Liver (tissue), 3 donors: ENCODE data around the gene RASL12.

Source experiments
- EGR1 ChIP-seq, 2 donors: IDR thresholded peaks; 2 replicates each; pipeline ENCODE4 v1.6.1; 2016 to 2018; ENCODE audit warnings: antibody characterized with exemption in 2 of 2, low read depth in 2 of 2
- GABPA ChIP-seq, 2 donors: IDR thresholded peaks in 1 of 2; conservative IDR thresholded peaks in 1 of 2; 2 replicates each; pipeline ENCODE4 v1.6.1; 2016; ENCODE audit warnings: antibody characterized with exemption in 2 of 2, mild to moderate bottlenecking in 1 of 2, moderate library complexity in 1 of 2
- HNF4G ChIP-seq: IDR thresholded peaks from 2 replicates; pipeline ENCODE4 v1.6.1; 2016; ENCODE audit warnings: antibody characterized with exemption
- JUND ChIP-seq, 2 donors: IDR thresholded peaks; 2 replicates each; pipeline ENCODE4 v1.6.1; 2016; ENCODE audit warnings: antibody characterized with exemption in 2 of 2
- RAD21 ChIP-seq, 2 donors: IDR thresholded peaks; 2 replicates each; pipeline ENCODE4 v1.6.1; 2016; ENCODE audit warnings: antibody characterized with exemption in 2 of 2, mild to moderate bottlenecking in 2 of 2
- SP1 ChIP-seq: IDR thresholded peaks from 2 replicates; pipeline ENCODE4 v1.6.1; 2018; ENCODE audit warnings: antibody characterized with exemption, mild to moderate bottlenecking
- TAF1 ChIP-seq: conservative IDR thresholded peaks from 2 replicates; pipeline ENCODE4 v1.6.1; 2016; ENCODE audit warnings: antibody characterized with exemption, mild to moderate bottlenecking
- YY1 ChIP-seq: IDR thresholded peaks from 2 replicates; pipeline ENCODE4 v1.6.1; 2016; ENCODE audit warnings: antibody characterized with exemption, mild to moderate bottlenecking
- TF ChIP-seq, protein P1 (sequence below): fragments of 150-350 bp; IDR thresholded peaks from 2 replicates; pipeline ENCODE4 v1.5.1; 2017; ENCODE audit warnings: improper control_type of control experiment, low read depth, low read length; ENCODE audit not compliant: missing input control
- TF ChIP-seq, protein P2 (sequence below): IDR thresholded peaks from 2 replicates; pipeline ENCODE4 v1.6.1; 2016; ENCODE audit warnings: antibody characterized with exemption
- TF ChIP-seq, protein P3 (sequence below): IDR thresholded peaks from 2 replicates; pipeline ENCODE4 v1.6.1; 2016; ENCODE audit warnings: antibody characterized with exemption
- TF ChIP-seq, protein P4 (sequence below): IDR thresholded peaks from 2 replicates; pipeline ENCODE4 v1.6.1; 2016; ENCODE audit warnings: antibody characterized with exemption
- donor health status: healthy.
- donor health status: healthy.

DNA sequence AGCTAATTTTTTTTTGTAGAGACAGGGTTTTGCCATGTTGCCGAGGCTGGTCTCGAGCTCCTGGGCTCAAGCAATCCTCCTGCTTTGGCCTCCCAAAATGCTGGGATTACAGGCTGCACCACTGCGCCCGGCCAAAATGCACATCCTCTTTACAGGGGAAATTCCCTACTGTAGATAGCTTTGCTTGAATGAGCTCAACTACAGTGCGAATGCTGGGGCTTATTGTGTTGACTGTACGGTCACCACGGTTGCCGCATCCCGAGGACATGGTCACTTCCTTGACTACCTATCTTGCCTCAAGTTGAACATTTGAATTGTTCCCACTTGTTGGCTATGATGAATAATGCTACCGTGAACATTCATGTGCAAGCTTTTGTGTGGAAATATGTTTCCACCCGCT is 33.1 kb downstream of the RASL12 start:
- no peak for TF ChIP-seq GABPA (IDR thresholded peaks at IDR 0.05 in 1 of 2, conservative IDR thresholded peaks at IDR 0.05 in 1 of 2)
- TF ChIP-seq, protein P1, sequence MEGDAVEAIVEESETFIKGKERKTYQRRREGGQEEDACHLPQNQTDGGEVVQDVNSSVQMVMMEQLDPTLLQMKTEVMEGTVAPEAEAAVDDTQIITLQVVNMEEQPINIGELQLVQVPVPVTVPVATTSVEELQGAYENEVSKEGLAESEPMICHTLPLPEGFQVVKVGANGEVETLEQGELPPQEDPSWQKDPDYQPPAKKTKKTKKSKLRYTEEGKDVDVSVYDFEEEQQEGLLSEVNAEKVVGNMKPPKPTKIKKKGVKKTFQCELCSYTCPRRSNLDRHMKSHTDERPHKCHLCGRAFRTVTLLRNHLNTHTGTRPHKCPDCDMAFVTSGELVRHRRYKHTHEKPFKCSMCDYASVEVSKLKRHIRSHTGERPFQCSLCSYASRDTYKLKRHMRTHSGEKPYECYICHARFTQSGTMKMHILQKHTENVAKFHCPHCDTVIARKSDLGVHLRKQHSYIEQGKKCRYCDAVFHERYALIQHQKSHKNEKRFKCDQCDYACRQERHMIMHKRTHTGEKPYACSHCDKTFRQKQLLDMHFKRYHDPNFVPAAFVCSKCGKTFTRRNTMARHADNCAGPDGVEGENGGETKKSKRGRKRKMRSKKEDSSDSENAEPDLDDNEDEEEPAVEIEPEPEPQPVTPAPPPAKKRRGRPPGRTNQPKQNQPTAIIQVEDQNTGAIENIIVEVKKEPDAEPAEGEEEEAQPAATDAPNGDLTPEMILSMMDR = no peak
- TF ChIP-seq, protein P2, sequence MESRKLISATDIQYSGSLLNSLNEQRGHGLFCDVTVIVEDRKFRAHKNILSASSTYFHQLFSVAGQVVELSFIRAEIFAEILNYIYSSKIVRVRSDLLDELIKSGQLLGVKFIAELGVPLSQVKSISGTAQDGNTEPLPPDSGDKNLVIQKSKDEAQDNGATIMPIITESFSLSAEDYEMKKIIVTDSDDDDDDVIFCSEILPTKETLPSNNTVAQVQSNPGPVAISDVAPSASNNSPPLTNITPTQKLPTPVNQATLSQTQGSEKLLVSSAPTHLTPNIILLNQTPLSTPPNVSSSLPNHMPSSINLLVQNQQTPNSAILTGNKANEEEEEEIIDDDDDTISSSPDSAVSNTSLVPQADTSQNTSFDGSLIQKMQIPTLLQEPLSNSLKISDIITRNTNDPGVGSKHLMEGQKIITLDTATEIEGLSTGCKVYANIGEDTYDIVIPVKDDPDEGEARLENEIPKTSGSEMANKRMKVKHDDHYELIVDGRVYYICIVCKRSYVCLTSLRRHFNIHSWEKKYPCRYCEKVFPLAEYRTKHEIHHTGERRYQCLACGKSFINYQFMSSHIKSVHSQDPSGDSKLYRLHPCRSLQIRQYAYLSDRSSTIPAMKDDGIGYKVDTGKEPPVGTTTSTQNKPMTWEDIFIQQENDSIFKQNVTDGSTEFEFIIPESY = no peak
- TF ChIP-seq, protein P3, sequence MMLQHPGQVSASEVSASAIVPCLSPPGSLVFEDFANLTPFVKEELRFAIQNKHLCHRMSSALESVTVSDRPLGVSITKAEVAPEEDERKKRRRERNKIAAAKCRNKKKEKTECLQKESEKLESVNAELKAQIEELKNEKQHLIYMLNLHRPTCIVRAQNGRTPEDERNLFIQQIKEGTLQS = no peak
- TF ChIP-seq HNF4G = no peak
- no peak for TF ChIP-seq JUND (IDR thresholded peaks at IDR 0.05)
- TF ChIP-seq SP1 = no peak
- TF ChIP-seq EGR1 (IDR thresholded peaks at IDR 0.05; ENCODE audit: low read depth in 2 of 2) = no peak
- TF ChIP-seq RAD21 (IDR thresholded peaks at IDR 0.05) = no peak
- TF ChIP-seq, protein P4, sequence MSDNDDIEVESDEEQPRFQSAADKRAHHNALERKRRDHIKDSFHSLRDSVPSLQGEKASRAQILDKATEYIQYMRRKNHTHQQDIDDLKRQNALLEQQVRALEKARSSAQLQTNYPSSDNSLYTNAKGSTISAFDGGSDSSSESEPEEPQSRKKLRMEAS = no peak
- no peak for TF ChIP-seq TAF1
- no peak for TF ChIP-seq YY1
